GM21515 (cell line): ENCODE results near the gene SBF2.

Experiments
- ATAC-seq: cut with Tn5 transposase; IDR thresholded peaks from one replicate; pipeline ENCODE4 v1.9.1; 2021; ENCODE audit not compliant: unreplicated experiment

SBF2 gene

GRCh38 chr11:9861860-9862725 is 431.9 kb downstream of the SBF2 start:
- ATAC-seq, result no peak

GRCh38 chr11:9859554-9860305 is 434.3 kb downstream of the SBF2 start:
- ATAC-seq, result no peak

- ATAC-seq, result no peak
These were observed 435.2 kb downstream of the SBF2 start for GRCh38 chr11:9858822-9859221.

DNA sequence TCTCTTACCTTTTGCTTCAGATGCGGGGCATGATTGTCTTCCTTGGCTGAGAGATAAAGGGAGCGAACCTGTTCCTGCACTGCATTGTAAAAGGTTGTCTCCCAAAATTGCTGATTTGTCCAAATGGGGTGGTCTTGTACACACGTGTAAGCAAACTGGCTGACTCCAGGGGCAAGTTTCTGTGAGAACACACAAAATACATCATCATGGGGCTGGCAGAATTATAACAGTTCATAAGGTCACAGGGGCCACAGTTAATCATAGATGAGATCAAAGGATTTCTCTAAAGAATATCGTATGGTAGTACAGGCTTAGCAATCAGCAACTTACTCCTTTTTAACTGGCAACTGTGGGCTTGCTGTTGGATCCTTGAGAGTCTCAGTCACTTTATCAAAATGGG is 435.8 kb downstream of the SBF2 start:
- no peak for ATAC-seq

DNA sequence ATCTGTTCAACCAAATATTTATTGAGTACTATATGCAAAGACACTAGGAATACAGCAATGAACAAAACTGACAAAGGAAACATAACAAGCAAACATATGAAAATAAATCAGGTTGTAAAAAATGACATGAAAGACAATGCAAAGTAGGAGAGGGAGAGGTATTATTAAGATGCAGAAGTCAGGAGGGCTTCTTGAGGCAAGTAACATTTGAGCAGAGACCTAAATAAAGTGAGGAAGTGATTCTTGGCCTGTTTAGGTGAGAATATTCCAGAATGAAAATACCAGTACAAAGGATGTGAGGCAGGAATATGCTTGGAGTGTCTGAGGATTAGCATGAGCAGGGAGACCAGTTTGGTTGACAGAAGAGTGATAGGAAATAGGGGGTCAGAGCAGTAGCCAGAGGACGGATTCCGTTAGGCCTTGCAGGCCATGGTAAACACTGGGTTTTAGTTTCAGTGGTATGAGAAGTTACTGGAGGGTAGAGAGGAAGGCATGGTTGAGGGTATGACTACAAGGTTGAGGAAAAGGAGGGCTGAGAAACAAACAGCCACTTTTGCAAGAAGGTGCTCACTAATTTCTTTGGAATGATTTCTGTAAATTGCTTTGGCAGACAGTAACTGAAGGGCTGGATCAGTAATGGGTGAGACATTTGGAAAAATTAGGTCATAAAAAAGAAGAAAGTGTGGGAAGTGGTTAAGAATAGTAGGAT is 438.3 kb downstream of the SBF2 start:
- ATAC-seq, result no peak

GRCh38 chr11:9853929-9854552 is 440.0 kb downstream of the SBF2 start:
- no peak for ATAC-seq

GRCh38 chr11:9852465-9852864 is 441.6 kb downstream of the SBF2 start:
- no peak for ATAC-seq

DNA sequence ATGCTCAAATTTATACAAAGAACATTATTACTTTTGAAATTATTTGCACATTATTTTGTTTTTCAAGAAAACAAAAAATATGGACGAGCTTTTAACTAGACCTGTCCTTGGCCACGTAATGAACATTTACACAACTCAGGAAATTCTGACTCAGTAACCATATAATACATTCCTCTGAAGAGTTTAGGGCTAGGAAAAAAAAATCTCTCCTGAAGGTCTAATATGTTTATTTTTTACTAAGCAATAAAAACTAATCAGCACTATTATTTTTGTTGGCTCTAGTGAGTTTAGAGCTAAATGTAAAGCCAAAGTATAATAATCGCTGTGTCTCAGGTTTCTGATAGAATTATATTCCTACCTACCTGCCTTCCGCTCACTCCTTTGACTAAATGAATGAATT is 442.7 kb downstream of the SBF2 start:
- no peak for ATAC-seq

- no peak for ATAC-seq
These were observed 443.7 kb downstream of the SBF2 start for GRCh38 chr11:9850224-9850895.

DNA sequence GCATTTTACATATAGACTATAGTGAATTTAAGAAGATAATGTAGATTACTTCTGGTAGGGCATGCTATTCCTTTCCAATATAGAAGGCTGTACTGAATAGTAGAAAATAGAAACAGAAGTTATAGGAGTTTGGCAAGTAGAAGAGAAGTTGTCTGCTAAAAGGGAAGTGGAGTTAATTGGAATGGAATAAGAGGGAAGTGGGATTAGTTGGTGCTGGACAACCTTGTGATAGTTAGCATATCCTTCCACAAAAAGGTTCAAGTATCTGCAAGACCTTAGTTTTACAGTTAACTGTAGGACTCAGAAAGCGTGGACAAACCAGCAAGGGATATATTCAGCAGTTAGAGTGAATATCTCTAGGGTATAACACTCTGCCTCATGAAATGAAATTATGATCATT is 444.6 kb downstream of the SBF2 start:
- no peak for ATAC-seq

GRCh38 chr11:9847636-9848035 is 446.4 kb downstream of the SBF2 start:
- ATAC-seq, result no peak

- no peak for ATAC-seq
These were observed 451.1 kb downstream of the SBF2 start for GRCh38 chr11:9842923-9843322.

GRCh38 chr11:9840460-9841004 is 453.5 kb downstream of the SBF2 start:
- ATAC-seq, result no peak

- peak; percentile 31 for ATAC-seq
These were observed 454.5 kb downstream of the SBF2 start for GRCh38 chr11:9839550-9839949.

GRCh38 chr11:9838961-9839360 is 455.1 kb downstream of the SBF2 start:
- peak; percentile 63 for ATAC-seq

DNA sequence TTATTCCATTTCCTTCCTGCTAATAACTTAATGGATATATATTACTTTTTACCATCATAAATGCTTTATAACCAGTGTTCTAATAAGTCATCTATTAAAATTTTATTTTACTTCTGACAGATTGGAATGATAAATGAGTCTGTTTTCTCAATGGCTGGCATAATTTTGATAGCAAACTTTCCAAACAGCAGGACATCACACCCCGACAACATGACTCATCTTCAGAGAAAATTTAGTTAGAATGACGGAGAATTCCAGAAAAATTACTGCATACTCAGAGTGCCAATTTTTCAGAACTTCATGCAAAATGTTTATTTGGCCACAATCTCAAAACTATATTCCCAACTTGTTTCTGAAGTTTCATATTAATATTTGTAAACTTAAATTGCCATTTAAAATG is 455.8 kb downstream of the SBF2 start:
- no peak for ATAC-seq

DNA sequence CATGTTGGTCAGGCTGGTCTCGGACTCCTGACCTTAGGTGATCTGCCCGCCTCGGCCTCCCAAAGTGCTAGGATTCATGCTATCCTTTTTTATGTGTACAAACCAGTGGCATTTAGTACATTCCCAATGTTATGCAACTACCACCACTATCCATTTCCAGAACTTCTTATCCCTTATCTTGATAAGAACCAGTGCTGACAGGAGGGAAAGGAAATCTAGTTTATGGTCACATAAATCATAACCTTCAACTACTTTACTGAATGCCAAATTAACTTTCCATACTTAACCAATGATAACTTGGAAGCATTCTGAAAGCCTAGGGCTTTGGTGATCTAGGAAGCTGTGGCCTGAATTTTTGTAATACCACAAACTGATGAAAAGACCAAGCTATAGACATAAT is 459.7 kb downstream of the SBF2 start:
- ATAC-seq, result no peak

DNA sequence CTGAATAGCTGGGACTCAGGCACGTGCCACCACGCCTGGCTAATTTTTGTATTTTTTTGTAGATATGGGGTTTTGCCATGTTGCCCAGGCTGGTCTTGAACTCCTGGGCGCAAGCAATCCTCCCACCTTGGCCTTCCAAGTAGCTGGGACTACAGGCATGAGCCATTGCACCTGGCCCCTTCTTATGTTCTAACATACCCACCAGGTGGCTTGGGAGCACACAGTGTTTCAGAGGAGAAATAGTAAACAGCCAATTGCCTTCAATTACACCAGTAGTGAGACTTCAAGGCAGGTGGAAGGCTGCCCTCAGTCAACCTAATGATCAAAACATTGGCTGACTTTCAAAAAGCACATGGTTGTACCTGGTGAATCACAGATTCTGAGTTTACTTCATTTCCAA is 462.9 kb downstream of the SBF2 start:
- ATAC-seq, result no peak

GRCh38 chr11:9827708-9828107 is 466.3 kb downstream of the SBF2 start:
- ATAC-seq, result no peak

- no peak for ATAC-seq
These were observed 467.6 kb downstream of the SBF2 start for GRCh38 chr11:9826390-9826789.
